SK-N-SH treated with all-trans-retinoic acid at 6 μM for 48 hours (cell line): ENCODE results near the gene CDX1.

Experiments used
- ARNTL ChIP-seq: fragments of 450-650 bp; formaldehyde crosslinking; IDR thresholded peaks from 2 replicates; pipeline ENCODE4 v1.5.0; 2020; ENCODE audit warnings: low read depth, mild to moderate bottlenecking, moderate library complexity, borderline replicate concordance
- CSDC2 ChIP-seq: fragments of 250-450 bp; sonication (Bioruptor Pico); IDR thresholded peaks from 2 replicates; pipeline ENCODE4 v1.5.0; 2020; ENCODE audit warnings: mild to moderate bottlenecking, moderate library complexity
- GLIS3 ChIP-seq: fragments of 250-450 bp; sonication (Bioruptor Pico); IDR thresholded peaks from 2 replicates; pipeline ENCODE4 v1.5.0; 2020; ENCODE audit warnings: mild to moderate bottlenecking, moderate library complexity
- PPARA ChIP-seq: fragments of 250-450 bp; sonication (Bioruptor Pico); IDR thresholded peaks from 2 replicates; pipeline ENCODE4 v1.5.0; 2020; ENCODE audit warnings: mild to moderate bottlenecking, borderline replicate concordance
- SNAI2 ChIP-seq: fragments of 250-450 bp; sonication (Bioruptor Pico); IDR thresholded peaks from 2 replicates; pipeline ENCODE4 v1.5.0; 2020; ENCODE audit warnings: mild to moderate bottlenecking, moderate library complexity
- TOX ChIP-seq: fragments of 250-450 bp; sonication (Bioruptor Pico); IDR thresholded peaks from 2 replicates; pipeline ENCODE4 v1.8.0; 2021; ENCODE audit warnings: mild to moderate bottlenecking, moderate library complexity, borderline replicate concordance
- ZC3H10 ChIP-seq: fragments of 250-450 bp; sonication (Bioruptor Pico); IDR thresholded peaks from 2 replicates; pipeline ENCODE4 v1.5.1; 2021; ENCODE audit warnings: mild to moderate bottlenecking, moderate library complexity
- ZFP3 ChIP-seq: fragments of 250-450 bp; sonication (Bioruptor Pico); IDR thresholded peaks from 2 replicates; pipeline ENCODE4 v1.5.0; 2020; ENCODE audit warnings: mild to moderate bottlenecking, moderate library complexity
- ZFP30 ChIP-seq: fragments of 450-650 bp; formaldehyde crosslinking; IDR thresholded peaks from 2 replicates; pipeline ENCODE4 v1.5.0; 2022; ENCODE audit warnings: mild to moderate bottlenecking, moderate library complexity
- ZNF565 ChIP-seq: fragments of 450-650 bp; formaldehyde crosslinking; conservative IDR thresholded peaks from 2 replicates; pipeline ENCODE4 v1.5.0; 2020; ENCODE audit warnings: low read depth, mild to moderate bottlenecking, moderate library complexity
- ZNF70 ChIP-seq: fragments of 450-650 bp; formaldehyde crosslinking; IDR thresholded peaks from 2 replicates; pipeline ENCODE4 v1.5.0; 2020; ENCODE audit warnings: mild to moderate bottlenecking, moderate library complexity
- ZNF8 ChIP-seq: fragments of 450-650 bp; formaldehyde crosslinking; IDR thresholded peaks from 2 replicates; pipeline ENCODE4 v1.5.0; 2020; ENCODE audit warnings: mild to moderate bottlenecking, moderate library complexity
- TF ChIP-seq, protein P1 (sequence below): fragments of 250-450 bp; sonication (Bioruptor Pico); IDR thresholded peaks from 2 replicates; pipeline ENCODE4 v1.5.1; 2020; ENCODE audit warnings: low read depth, mild to moderate bottlenecking, moderate library complexity

DNA sequence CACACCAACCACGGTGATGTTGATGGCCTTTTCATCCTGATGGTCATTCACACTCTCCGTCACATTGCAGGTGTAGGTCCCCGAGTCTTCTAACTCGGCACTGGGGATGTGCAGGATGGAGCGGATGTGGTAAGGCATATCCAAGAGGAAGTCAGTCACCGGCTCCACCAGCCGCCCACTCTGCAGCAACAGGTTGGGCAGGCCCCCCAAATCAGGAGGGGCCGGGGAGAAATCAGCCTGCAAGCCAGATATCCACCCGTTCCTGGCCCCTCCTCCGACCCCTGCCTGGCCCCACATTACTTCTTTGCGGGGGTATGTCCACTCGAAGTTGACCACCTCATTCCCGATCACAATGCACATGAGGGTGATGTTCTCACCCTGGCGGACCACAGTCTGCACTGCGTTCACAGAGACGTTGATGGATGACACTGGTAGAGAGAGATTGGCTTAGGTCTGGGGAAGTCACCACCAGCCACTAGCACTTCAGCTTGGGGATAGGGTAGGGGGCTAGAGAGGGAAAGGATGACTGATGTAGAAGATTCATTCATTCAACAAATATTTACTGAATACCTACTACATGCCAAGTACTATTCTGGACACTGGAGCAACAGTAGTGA is 32.9 kb upstream of the CDX1 start:
- TF ChIP-seq, protein P1, sequence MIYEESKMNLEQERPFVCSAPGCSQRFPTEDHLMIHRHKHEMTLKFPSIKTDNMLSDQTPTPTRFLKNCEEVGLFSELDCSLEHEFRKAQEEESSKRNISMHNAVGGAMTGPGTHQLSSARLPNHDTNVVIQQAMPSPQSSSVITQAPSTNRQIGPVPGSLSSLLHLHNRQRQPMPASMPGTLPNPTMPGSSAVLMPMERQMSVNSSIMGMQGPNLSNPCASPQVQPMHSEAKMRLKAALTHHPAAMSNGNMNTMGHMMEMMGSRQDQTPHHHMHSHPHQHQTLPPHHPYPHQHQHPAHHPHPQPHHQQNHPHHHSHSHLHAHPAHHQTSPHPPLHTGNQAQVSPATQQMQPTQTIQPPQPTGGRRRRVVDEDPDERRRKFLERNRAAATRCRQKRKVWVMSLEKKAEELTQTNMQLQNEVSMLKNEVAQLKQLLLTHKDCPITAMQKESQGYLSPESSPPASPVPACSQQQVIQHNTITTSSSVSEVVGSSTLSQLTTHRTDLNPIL (CRISPR knock-in tag): no peak
- TF ChIP-seq ARNTL (CRISPR knock-in tag): no peak
- no peak for TF ChIP-seq ZFP3
- TF ChIP-seq ZNF8: no peak
- TF ChIP-seq SNAI2: no peak
- TF ChIP-seq TOX: no peak
- TF ChIP-seq ZC3H10 (CRISPR knock-in tag): no peak
- no peak for TF ChIP-seq ZFP30 (CRISPR knock-in tag)
- no peak for TF ChIP-seq CSDC2
- no peak for TF ChIP-seq PPARA (CRISPR knock-in tag)
- no peak for TF ChIP-seq ZNF565
- no peak for TF ChIP-seq ZNF70 (CRISPR knock-in tag)
- no peak for TF ChIP-seq GLIS3 (CRISPR knock-in tag)
